Activated effector memory CD4-positive, alpha-beta T cell treated with anti-CD3 and anti-CD28 coated beads, Interleukin-2, amount 50 U/mL, for 16 hours (primary cell): ENCODE measurements around the gene RPS27A.
"Not testable (repeated sequence)": the region's sequence is repeated elsewhere in the genome, so short reads cannot be mapped to it uniquely, and the experiment has no call there.

ENCODE experiments used
- DNase-seq: peaks from one replicate; pipeline ENCODE4 v3.0.0-alpha.2; 2020

Gene RPS27A

GRCh38 chr2:55232084-55232862 is at the start of gene RPS27A, which contains the start of gene CLHC1:
TSS of gene RPS27A (plus strand) at chr2:55232688. CDS start at chr2:55232825, 137 bp downstream.
TSS of gene CLHC1 (minus strand) at chr2:55232293. CDS start at chr2:55222411, 9,882 bp downstream.
- DNase-seq: peak; percentile 98

- DNase-seq: not testable (repeated sequence)
Observed at GRCh38 chr2:55186837-55187236, 45.7 kb upstream of the RPS27A start.

GRCh38 chr2:55191888-55192287 is 40.6 kb upstream of the RPS27A start:
- DNase-seq: not testable (repeated sequence)

- no peak for DNase-seq
Observed at GRCh38 chr2:55196526-55196925, 36.0 kb upstream of the RPS27A start.

- no peak for DNase-seq
Observed at GRCh38 chr2:55200416-55200815, 32.1 kb upstream of the RPS27A start.

GRCh38 chr2:55204536-55204935 is 28.0 kb upstream of the RPS27A start:
- no peak for DNase-seq

GRCh38 chr2:55204950-55205349 is 27.5 kb upstream of the RPS27A start:
- DNase-seq: no peak

GRCh38 chr2:55213822-55214221 is 18.7 kb upstream of the RPS27A start:
- DNase-seq: no peak

- DNase-seq: peak; percentile 67
Observed at GRCh38 chr2:55223958-55224760, 8.3 kb upstream of the RPS27A start.

GRCh38 chr2:55224761-55225261 is 7.7 kb upstream of the RPS27A start:
- no peak for DNase-seq

GRCh38 chr2:55225481-55226020 is 6.9 kb upstream of the RPS27A start:
- no peak for DNase-seq

GRCh38 chr2:55227437-55228225 is 4.9 kb upstream of the RPS27A start:
- DNase-seq: not testable (repeated sequence)

- DNase-seq: no peak
Observed at GRCh38 chr2:55228226-55228563, 4.3 kb upstream of the RPS27A start.

GRCh38 chr2:55229221-55229620 is 3.3 kb upstream of the RPS27A start:
- no peak for DNase-seq

- DNase-seq: no peak
Observed at GRCh38 chr2:55230551-55230950, 1.9 kb upstream of the RPS27A start.

- DNase-seq: no peak
Observed at GRCh38 chr2:55231546-55232083, 873 bp upstream of the RPS27A start.

GRCh38 chr2:55232863-55233657 is 572 bp downstream of the RPS27A start:
- peak; percentile 87 for DNase-seq

GRCh38 chr2:55233658-55233940 is 1.1 kb downstream of the RPS27A start:
- DNase-seq: no peak

- no peak for DNase-seq
Observed at GRCh38 chr2:55235724-55236538, 3.4 kb downstream of the RPS27A start.

- no peak for DNase-seq
Observed at GRCh38 chr2:55236992-55237543, 4.6 kb downstream of the RPS27A start.
